ENCODE measurements around the gene CTBP2.

DNA sequence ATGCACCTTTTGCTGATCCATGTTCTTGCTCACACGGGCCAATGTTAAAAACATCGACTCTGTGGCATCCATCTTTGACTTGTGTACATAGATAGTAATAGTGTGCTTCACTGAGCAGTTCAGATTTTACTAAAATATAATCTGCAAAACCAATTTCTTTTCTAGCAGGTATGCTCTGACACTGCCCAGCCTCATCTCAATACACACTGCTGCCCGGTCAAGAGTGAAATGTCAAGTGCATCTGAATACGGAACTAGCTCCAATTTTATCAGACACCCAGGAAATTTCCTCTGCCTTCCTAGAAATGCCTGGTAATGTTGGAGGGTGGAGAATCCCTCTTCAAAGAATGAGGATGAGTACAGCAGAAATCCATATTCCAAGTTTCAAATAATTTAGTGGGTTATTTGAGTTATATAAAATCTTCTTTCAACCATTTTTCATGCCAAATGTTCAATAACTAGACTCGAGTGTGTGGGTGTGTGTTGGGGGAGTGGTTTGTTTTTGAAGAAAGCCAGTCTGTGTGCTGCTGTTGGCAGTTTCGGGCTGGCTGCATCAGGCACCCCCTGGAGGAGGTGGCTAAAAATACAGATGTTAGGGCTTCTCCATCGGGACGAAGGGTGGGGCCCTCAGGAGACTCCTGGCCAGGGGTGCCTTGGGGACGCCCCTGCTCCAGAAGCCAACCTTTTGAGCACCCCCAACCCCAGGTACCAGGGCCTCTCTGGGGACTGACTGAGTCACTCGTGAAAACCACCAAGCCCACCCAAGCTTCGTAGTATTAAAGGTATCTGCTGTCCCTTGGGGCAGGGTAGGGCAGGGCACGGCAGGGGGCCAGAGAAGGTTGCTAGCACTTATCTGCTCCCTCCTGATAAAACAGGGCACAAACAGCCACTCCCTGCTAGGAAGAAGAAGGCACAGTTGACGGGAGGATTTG, 15.4 kb downstream of the CTBP2 start:
- TF ChIP-seq, protein P1, sequence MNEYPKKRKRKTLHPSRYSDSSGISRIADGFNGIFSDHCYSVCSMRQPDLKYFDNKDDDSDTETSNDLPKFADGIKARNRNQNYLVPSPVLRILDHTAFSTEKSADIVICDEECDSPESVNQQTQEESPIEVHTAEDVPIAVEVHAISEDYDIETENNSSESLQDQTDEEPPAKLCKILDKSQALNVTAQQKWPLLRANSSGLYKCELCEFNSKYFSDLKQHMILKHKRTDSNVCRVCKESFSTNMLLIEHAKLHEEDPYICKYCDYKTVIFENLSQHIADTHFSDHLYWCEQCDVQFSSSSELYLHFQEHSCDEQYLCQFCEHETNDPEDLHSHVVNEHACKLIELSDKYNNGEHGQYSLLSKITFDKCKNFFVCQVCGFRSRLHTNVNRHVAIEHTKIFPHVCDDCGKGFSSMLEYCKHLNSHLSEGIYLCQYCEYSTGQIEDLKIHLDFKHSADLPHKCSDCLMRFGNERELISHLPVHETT (CRISPR knock-in tag; conservative IDR thresholded peaks at IDR 0.05) = no peak
- TF ChIP-seq, protein P2, sequence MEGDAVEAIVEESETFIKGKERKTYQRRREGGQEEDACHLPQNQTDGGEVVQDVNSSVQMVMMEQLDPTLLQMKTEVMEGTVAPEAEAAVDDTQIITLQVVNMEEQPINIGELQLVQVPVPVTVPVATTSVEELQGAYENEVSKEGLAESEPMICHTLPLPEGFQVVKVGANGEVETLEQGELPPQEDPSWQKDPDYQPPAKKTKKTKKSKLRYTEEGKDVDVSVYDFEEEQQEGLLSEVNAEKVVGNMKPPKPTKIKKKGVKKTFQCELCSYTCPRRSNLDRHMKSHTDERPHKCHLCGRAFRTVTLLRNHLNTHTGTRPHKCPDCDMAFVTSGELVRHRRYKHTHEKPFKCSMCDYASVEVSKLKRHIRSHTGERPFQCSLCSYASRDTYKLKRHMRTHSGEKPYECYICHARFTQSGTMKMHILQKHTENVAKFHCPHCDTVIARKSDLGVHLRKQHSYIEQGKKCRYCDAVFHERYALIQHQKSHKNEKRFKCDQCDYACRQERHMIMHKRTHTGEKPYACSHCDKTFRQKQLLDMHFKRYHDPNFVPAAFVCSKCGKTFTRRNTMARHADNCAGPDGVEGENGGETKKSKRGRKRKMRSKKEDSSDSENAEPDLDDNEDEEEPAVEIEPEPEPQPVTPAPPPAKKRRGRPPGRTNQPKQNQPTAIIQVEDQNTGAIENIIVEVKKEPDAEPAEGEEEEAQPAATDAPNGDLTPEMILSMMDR (CRISPR knock-in tag; IDR thresholded peaks at IDR 0.05) = no peak
- TF ChIP-seq EZH2 (conservative IDR thresholded peaks at IDR 0.05; ENCODE audit: low read depth, low read length) (no peak; the same call in 1 of the 2 replicates), TCF12 (IDR thresholded peaks at IDR 0.05) (no peak), TCF12 (CRISPR knock-in tag; IDR thresholded peaks at IDR 0.05) (no peak), ZNF292 (CRISPR knock-in tag; IDR thresholded peaks at IDR 0.05; ENCODE audit: borderline replicate concordance, low read depth) (no peak), KDM1A (CRISPR knock-in tag; IDR thresholded peaks at IDR 0.05) (no peak), MEF2D (CRISPR knock-in tag; IDR thresholded peaks at IDR 0.05) (no peak)
- TF ChIP-seq, protein P3, sequence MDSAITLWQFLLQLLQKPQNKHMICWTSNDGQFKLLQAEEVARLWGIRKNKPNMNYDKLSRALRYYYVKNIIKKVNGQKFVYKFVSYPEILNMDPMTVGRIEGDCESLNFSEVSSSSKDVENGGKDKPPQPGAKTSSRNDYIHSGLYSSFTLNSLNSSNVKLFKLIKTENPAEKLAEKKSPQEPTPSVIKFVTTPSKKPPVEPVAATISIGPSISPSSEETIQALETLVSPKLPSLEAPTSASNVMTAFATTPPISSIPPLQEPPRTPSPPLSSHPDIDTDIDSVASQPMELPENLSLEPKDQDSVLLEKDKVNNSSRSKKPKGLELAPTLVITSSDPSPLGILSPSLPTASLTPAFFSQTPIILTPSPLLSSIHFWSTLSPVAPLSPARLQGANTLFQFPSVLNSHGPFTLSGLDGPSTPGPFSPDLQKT (CRISPR knock-in tag; IDR thresholded peaks at IDR 0.05; ENCODE audit: borderline replicate concordance) = no peak
- TF ChIP-seq, protein P4, sequence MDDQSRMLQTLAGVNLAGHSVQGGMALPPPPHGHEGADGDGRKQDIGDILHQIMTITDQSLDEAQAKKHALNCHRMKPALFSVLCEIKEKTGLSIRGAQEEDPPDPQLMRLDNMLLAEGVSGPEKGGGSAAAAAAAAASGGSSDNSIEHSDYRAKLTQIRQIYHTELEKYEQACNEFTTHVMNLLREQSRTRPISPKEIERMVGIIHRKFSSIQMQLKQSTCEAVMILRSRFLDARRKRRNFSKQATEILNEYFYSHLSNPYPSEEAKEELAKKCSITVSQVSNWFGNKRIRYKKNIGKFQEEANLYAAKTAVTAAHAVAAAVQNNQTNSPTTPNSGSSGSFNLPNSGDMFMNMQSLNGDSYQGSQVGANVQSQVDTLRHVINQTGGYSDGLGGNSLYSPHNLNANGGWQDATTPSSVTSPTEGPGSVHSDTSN (CRISPR knock-in tag; IDR thresholded peaks at IDR 0.05; ENCODE audit: borderline replicate concordance) = no peak

Data from HepG2 (cell line).